HEK293T (cell line): ENCODE results near the gene MGAT1.

Experiments used
- ARNT ChIP-seq: fragments of 450-650 bp; IDR thresholded peaks from 2 replicates; pipeline ENCODE4 v1.6.1; 2017; ENCODE audit warnings: mild to moderate bottlenecking
- ELF4 ChIP-seq: fragments of 450-650 bp; IDR thresholded peaks from 2 replicates; pipeline ENCODE4 v1.6.1; 2017; ENCODE audit warnings: antibody characterized with exemption
- FOXA1 ChIP-seq: fragments of 450-650 bp; IDR thresholded peaks from 2 replicates; pipeline ENCODE4 v1.6.1; 2016; ENCODE audit warnings: mild to moderate bottlenecking
- FOXK2 ChIP-seq: fragments of 450-650 bp; IDR thresholded peaks from 2 replicates; pipeline ENCODE4 v1.6.1; 2016; ENCODE audit warnings: mild to moderate bottlenecking
- FOXM1 ChIP-seq: fragments of 450-650 bp; IDR thresholded peaks from 2 replicates; pipeline ENCODE4 v1.6.1; 2017; ENCODE audit warnings: mild to moderate bottlenecking, borderline replicate concordance
- L3MBTL2 ChIP-seq: fragments of 450-650 bp; conservative IDR thresholded peaks from 2 replicates; pipeline ENCODE4 v1.6.1; 2016; ENCODE audit warnings: mild to moderate bottlenecking
- NFRKB ChIP-seq: fragments of 450-650 bp; IDR thresholded peaks from 2 replicates; pipeline ENCODE4 v1.6.1; 2016; ENCODE audit warnings: mild to moderate bottlenecking, moderate library complexity
- SP1 ChIP-seq: fragments of 450-650 bp; IDR thresholded peaks from 2 replicates; pipeline ENCODE4 v1.6.1; 2017
- TARDBP ChIP-seq: fragments of 450-650 bp; IDR thresholded peaks from 2 replicates; pipeline ENCODE4 v1.6.1; 2016
- ZNF384 ChIP-seq: fragments of 450-650 bp; IDR thresholded peaks from 2 replicates; pipeline ENCODE4 v1.6.1; 2016
- TF ChIP-seq, protein P1 (sequence below): fragments of 450-650 bp; IDR thresholded peaks from 2 replicates; pipeline ENCODE4 v1.6.1; 2016

DNA sequence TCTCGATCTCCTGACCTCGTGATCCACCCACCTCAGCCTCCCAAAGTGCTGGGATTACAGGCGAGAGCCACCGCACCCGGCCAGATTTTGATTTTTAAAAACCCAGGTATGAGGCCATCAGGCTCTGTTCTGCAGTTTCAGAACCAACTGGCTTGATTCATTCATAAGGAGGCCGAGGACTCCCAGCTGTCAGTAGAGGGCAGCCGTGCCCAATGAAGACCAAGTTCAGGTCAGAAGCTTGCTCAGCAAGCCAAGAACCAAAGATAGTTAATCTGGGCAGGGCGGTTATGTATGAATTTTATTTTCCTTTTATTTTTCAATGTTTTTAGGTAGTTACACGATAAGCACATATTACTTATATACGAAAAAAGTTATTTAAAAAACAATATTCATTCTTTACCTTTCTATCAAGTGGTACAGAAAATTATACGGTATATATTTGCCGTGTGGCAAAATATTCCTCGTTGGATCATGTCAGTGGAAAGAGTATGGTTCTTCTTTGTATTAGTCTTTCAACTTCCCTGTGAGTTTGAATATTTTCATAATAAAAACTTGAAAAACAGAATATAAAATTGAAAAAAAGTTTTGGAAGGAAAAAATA lies 18.0 kb downstream of the MGAT1 start:
- TF ChIP-seq SP1, result no peak
- TF ChIP-seq FOXM1, result no peak
- no peak for TF ChIP-seq FOXK2
- TF ChIP-seq NFRKB, result no peak
- no peak for TF ChIP-seq ZNF384
- TF ChIP-seq ARNT, result no peak
- TF ChIP-seq L3MBTL2, result no peak
- no peak for TF ChIP-seq FOXA1
- no peak for TF ChIP-seq ELF4
- TF ChIP-seq, protein P1, sequence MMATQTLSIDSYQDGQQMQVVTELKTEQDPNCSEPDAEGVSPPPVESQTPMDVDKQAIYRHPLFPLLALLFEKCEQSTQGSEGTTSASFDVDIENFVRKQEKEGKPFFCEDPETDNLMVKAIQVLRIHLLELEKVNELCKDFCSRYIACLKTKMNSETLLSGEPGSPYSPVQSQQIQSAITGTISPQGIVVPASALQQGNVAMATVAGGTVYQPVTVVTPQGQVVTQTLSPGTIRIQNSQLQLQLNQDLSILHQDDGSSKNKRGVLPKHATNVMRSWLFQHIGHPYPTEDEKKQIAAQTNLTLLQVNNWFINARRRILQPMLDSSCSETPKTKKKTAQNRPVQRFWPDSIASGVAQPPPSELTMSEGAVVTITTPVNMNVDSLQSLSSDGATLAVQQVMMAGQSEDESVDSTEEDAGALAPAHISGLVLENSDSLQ, result no peak
- TF ChIP-seq TARDBP, result no peak
